ENCODE measurements around the gene SLC4A4. TPM values are rescaled to one million over a fixed set of nuclear protein-coding genes. Genes with fewer than 3 reads are reported as not detected.

SLC4A4 gene
- total and polyA plus RNA-seq, 8 donors, result 84.1 to 400 (median 243) TPM

GRCh38 chr4:71294301-71294700 is 44.5 kb upstream of the SLC4A4 start:
- FAIRE-seq, result no peak
- H3K4me3 ChIP-seq, result no peak overlapping the region
- intact Hi-C loops (cut with DNase I), result no loop called here
- H3K27me3 ChIP-seq, result no peaks in the 10 kb centered on the region
- no peaks in the 10 kb centered on the region for H3K36me3 ChIP-seq
- peaks cover 0 to 11% (median 8%) of the 10 kb centered on the region in 3 donors for H3K4me1 ChIP-seq
- no peaks in the 10 kb centered on the region for H3K9me3 ChIP-seq
- peak overlapping the region in 1 of 4 donors; percentile 6 for H3K27ac ChIP-seq
- TF ChIP-seq CTCF (IDR thresholded peaks at IDR 0.05), result no peak
- 51 to 62% methylated on average over 3 of the region's 3 CpGs for WGBS, 2 donors
- no peak for DNase-seq
- no peak for ATAC-seq

GRCh38 chr4:71296945-71297344 is 41.9 kb upstream of the SLC4A4 start:
- H3K4me1 ChIP-seq, result peaks cover 0 to 4% (median 0%) of the 10 kb centered on the region in 3 donors
- FAIRE-seq, result no peak
- no peak for TF ChIP-seq CTCF (IDR thresholded peaks at IDR 0.05)
- no peak overlapping the region for H3K4me3 ChIP-seq
- ATAC-seq, result peak; percentile 13 to 37 (median 27)
- intact Hi-C loops (cut with DNase I), result no loop called here
- no peak overlapping the region for H3K27ac ChIP-seq
- WGBS, 2 donors, result 70 to 77% methylated on average over 1 of the region's 1 CpG
- DNase-seq, result no peak
- H3K36me3 ChIP-seq, result no peaks in the 10 kb centered on the region
- no peaks in the 10 kb centered on the region for H3K27me3 ChIP-seq
- no peaks in the 10 kb centered on the region for H3K9me3 ChIP-seq

- TF ChIP-seq CTCF (IDR thresholded peaks at IDR 0.05), result no peak
- no peak for FAIRE-seq
- no peaks in the 10 kb centered on the region for H3K9me3 ChIP-seq
- intact Hi-C loops (cut with DNase I), result no loop called here
- peaks cover 0 to 4% (median 0%) of the 10 kb centered on the region in 3 donors for H3K4me1 ChIP-seq
- no peaks in the 10 kb centered on the region for H3K36me3 ChIP-seq
- WGBS, 2 donors, result 80 to 81% methylated on average over 8 of the region's 8 CpGs
- ATAC-seq, result peak in 1 of 4 donors; percentile 2
- H3K4me3 ChIP-seq, result no peak overlapping the region
- no peak overlapping the region for H3K27ac ChIP-seq
- H3K27me3 ChIP-seq, result no peaks in the 10 kb centered on the region
- peak in 1 of 6 donors; percentile 62 for DNase-seq
Observed at GRCh38 chr4:71300362-71300761, 38.5 kb upstream of the SLC4A4 start.

GRCh38 chr4:71300964-71301363 is 37.9 kb upstream of the SLC4A4 start:
- H3K9me3 ChIP-seq, result no peaks in the 10 kb centered on the region
- no peak overlapping the region for H3K27ac ChIP-seq
- H3K36me3 ChIP-seq, result no peaks in the 10 kb centered on the region
- no peak for FAIRE-seq
- no peak for TF ChIP-seq CTCF (IDR thresholded peaks at IDR 0.05)
- peaks cover 0 to 4% (median 0%) of the 10 kb centered on the region in 3 donors for H3K4me1 ChIP-seq
- peak in 3 of 4 donors; percentile 15 to 30 (median 17) for ATAC-seq
- intact Hi-C loops (cut with DNase I), result no loop called here
- H3K27me3 ChIP-seq, result no peaks in the 10 kb centered on the region
- H3K4me3 ChIP-seq, result no peak overlapping the region
- DNase-seq, result peak in 4 of 6 donors; percentile 57 to 87 (median 65)
- WGBS, 2 donors, result 45 to 46% methylated on average over 3 of the region's 3 CpGs

- Histone ChIP-seq H3K27ac (no peak overlapping the region), H3K27me3 (no peaks in the 10 kb centered on the region), H3K9me3 (no peaks in the 10 kb centered on the region), H3K4me1 (peaks cover 0 to 4% (median 0%) of the 10 kb centered on the region in 3 donors), H3K4me3 (no peak overlapping the region), H3K36me3 (no peaks in the 10 kb centered on the region)
- 85 to 87% methylated on average over 1 of the region's 1 CpG for WGBS, 2 donors
- DNase-seq, result no peak
- no peak for TF ChIP-seq CTCF (IDR thresholded peaks at IDR 0.05)
- no peak for ATAC-seq
- intact Hi-C loops (cut with DNase I), result no loop called here
- FAIRE-seq, result no peak
Observed at GRCh38 chr4:71303287-71303686, 35.5 kb upstream of the SLC4A4 start.
